Left renal pelvis (tissue), 4 donors: ENCODE data around the gene TOMM40L. TPM values are rescaled to one million over a fixed set of nuclear protein-coding genes. Genes with fewer than 3 reads are reported as not detected.

Source experiments
- polyA plus RNA-seq, 4 donors: library from polyadenylated mRNA; unstranded; fragments of 120-200 nt; gene quantifications; one replicate each; pipeline ENCODE4 v1.2.1, GENCODE V29; 2013; ENCODE audit not compliant: insufficient read length in 4 of 4

TOMM40L gene
- polyA plus RNA-seq, 4 donors = 9.9 to 15.4 (median 14.2) TPM

Other genes starting within 250 kb of the TOMM40L start
- gene F11R, start 204.9 kb upstream of the TOMM40L start, polyA plus RNA-seq = 10 to 100 TPM; 11.1 to 98.1 (median 85.2) TPM
- gene TSTD1, start 187.1 kb upstream of the TOMM40L start, polyA plus RNA-seq = 10 to 100 TPM in 3 of 4 donors, 1 to 10 TPM in 1; 9.5 to 75.7 (median 52.2) TPM
- 10 to 100 TPM; 51.0 to 68.9 (median 54.5) TPM for gene USF1, start 180.1 kb upstream of the TOMM40L start, polyA plus RNA-seq
- 1 to 10 TPM; 2.2 to 3.8 (median 2.3) TPM for gene ARHGAP30, start 156.2 kb upstream of the TOMM40L start, polyA plus RNA-seq
- gene NECTIN4, start 136.5 kb upstream of the TOMM40L start, polyA plus RNA-seq = 1 to 10 TPM in 3 of 4 donors, under 1 TPM in 1; 0.14 to 7.3 (median 3.8) TPM
- 10 to 100 TPM in 3 of 4 donors, 1 to 10 TPM in 1; 4.0 to 19.4 (median 17.3) TPM for gene KLHDC9, start 127.7 kb upstream of the TOMM40L start, polyA plus RNA-seq
- 10 to 100 TPM; 58.7 to 75.7 (median 73.8) TPM for gene PFDN2, start 108.0 kb upstream of the TOMM40L start, polyA plus RNA-seq
- 10 to 100 TPM; 29.1 to 59.8 (median 48.6) TPM for gene NIT1, start 108.0 kb upstream of the TOMM40L start, polyA plus RNA-seq
- gene DEDD, start 93.4 kb upstream of the TOMM40L start, polyA plus RNA-seq = 10 to 100 TPM; 41.6 to 55.5 (median 48.9) TPM
- 100 to 1,000 TPM; 136 to 169 (median 149) TPM for gene UFC1, start 72.1 kb upstream of the TOMM40L start, polyA plus RNA-seq
- gene USP21, start 66.6 kb upstream of the TOMM40L start, polyA plus RNA-seq = 10 to 100 TPM; 44.9 to 55.2 (median 47.2) TPM
- 10 to 100 TPM; 31.9 to 63.1 (median 38.8) TPM for gene PPOX, start 59.6 kb upstream of the TOMM40L start, polyA plus RNA-seq
- 10 to 100 TPM; 40.9 to 45.2 (median 42.3) TPM for gene B4GALT3, start 48.6 kb upstream of the TOMM40L start, polyA plus RNA-seq
- 1 to 10 TPM in 1 of 4 donors, under 1 TPM in 3; 0.60 to 6.1 (median 0.79) TPM for gene ADAMTS4, start 27.0 kb upstream of the TOMM40L start, polyA plus RNA-seq
- gene NDUFS2, start 23.7 kb upstream of the TOMM40L start, polyA plus RNA-seq = 100 to 1,000 TPM; 126 to 217 (median 189) TPM
- gene FCER1G, start 10.8 kb upstream of the TOMM40L start, polyA plus RNA-seq = 10 to 100 TPM; 13.1 to 39.3 (median 17.1) TPM
- 10 to 100 TPM in 1 of 4 donors, 1 to 10 TPM in 1, under 1 TPM in 1, not detected in 1; 0.73 to 87.7 (median 2.5) TPM for gene APOA2, start 2.4 kb upstream of the TOMM40L start, polyA plus RNA-seq
- gene NR1I3, start 12.1 kb downstream of the TOMM40L start, polyA plus RNA-seq = 1 to 10 TPM; 1.9 to 3.5 (median 2.8) TPM
- 1 to 10 TPM in 3 of 4 donors, under 1 TPM in 1; 0.59 to 1.9 (median 1.4) TPM for gene PCP4L1, start 32.7 kb downstream of the TOMM40L start, polyA plus RNA-seq
- gene MPZ, start 83.9 kb downstream of the TOMM40L start, polyA plus RNA-seq = 1 to 10 TPM; 4.5 to 8.7 (median 6.0) TPM
- 100 to 1,000 TPM; 167 to 271 (median 244) TPM for gene SDHC, start 88.3 kb downstream of the TOMM40L start, polyA plus RNA-seq
- gene CFAP126, start 141.8 kb downstream of the TOMM40L start, polyA plus RNA-seq = 10 to 100 TPM in 3 of 4 donors, 1 to 10 TPM in 1; 1.2 to 14.6 (median 11.7) TPM